Stimulated activated CD4-positive, alpha-beta T cell treated with anti-CD3 and anti-CD28 coated beads, Interleukin-4, amount 100 ng/mL, for 4 hours (primary cell): ENCODE results near the gene NAXE.
"Not testable (repeated sequence)": the region's sequence is repeated elsewhere in the genome, so short reads cannot be mapped to it uniquely, and the experiment has no call there.

ENCODE experiments used
- DNase-seq, 2 experiments: peaks; one replicate each; pipeline ENCODE4 v3.0.0-alpha.2; 2020

The NAXE gene

GRCh38 chr1:156591432-156592157, at the start of gene NAXE:
Gene NAXE, plus strand, starts transcription at chr1:156591776. Its CDS starts 29 bp downstream, at chr1:156591805.
- DNase-seq: peak; percentile 61 to 74

GRCh38 chr1:156543066-156543465, 48.5 kb upstream of the NAXE start:
- no peak for DNase-seq

GRCh38 chr1:156544592-156545102, 46.9 kb upstream of the NAXE start:
- no peak for DNase-seq

GRCh38 chr1:156546267-156546666, 45.3 kb upstream of the NAXE start:
- no peak for DNase-seq

- DNase-seq: no peak
These were observed 44.1 kb upstream of the NAXE start for GRCh38 chr1:156547434-156547833.

GRCh38 chr1:156547982-156548381, 43.6 kb upstream of the NAXE start:
- DNase-seq: no peak

GRCh38 chr1:156549390-156549789, 42.2 kb upstream of the NAXE start:
- no peak for DNase-seq

- DNase-seq: no peak
These were observed 41.7 kb upstream of the NAXE start for GRCh38 chr1:156549831-156550230.

- no peak for DNase-seq
These were observed 41.2 kb upstream of the NAXE start for GRCh38 chr1:156550346-156550745.

- DNase-seq: no peak
These were observed 40.4 kb upstream of the NAXE start for GRCh38 chr1:156551066-156551643.

GRCh38 chr1:156551869-156552268, 39.7 kb upstream of the NAXE start:
- no peak for DNase-seq

GRCh38 chr1:156552518-156552917, 39.1 kb upstream of the NAXE start:
- no peak for DNase-seq

GRCh38 chr1:156552937-156553336, 38.6 kb upstream of the NAXE start:
- DNase-seq: not testable (repeated sequence)

GRCh38 chr1:156553860-156554485, 37.6 kb upstream of the NAXE start:
- no peak for DNase-seq

GRCh38 chr1:156554971-156555370, 36.6 kb upstream of the NAXE start:
- no peak for DNase-seq

GRCh38 chr1:156555715-156556114, 35.9 kb upstream of the NAXE start:
- DNase-seq: no peak

GRCh38 chr1:156556354-156556753, 35.2 kb upstream of the NAXE start:
- DNase-seq: no peak

- no peak for DNase-seq
These were observed 32.3 kb upstream of the NAXE start for GRCh38 chr1:156559086-156559796.

- no peak for DNase-seq
These were observed 31.7 kb upstream of the NAXE start for GRCh38 chr1:156559797-156560385.

- DNase-seq: no peak
These were observed 30.9 kb upstream of the NAXE start for GRCh38 chr1:156560585-156561163.

- no peak for DNase-seq
These were observed 26.1 kb upstream of the NAXE start for GRCh38 chr1:156565519-156565918.

- no peak for DNase-seq
These were observed 25.1 kb upstream of the NAXE start for GRCh38 chr1:156566436-156566835.
